ENCODE data around the gene ABCA2.
"Not testable (repeated sequence)": the region's sequence is repeated elsewhere in the genome, so short reads cannot be mapped to it uniquely, and the experiment has no call there.

The ABCA2 gene

GRCh38 chr9:137014166-137014565 lies 13.9 kb downstream of the ABCA2 start:
- no peak for DNase-seq (ENCODE audit: low read depth)

DNA sequence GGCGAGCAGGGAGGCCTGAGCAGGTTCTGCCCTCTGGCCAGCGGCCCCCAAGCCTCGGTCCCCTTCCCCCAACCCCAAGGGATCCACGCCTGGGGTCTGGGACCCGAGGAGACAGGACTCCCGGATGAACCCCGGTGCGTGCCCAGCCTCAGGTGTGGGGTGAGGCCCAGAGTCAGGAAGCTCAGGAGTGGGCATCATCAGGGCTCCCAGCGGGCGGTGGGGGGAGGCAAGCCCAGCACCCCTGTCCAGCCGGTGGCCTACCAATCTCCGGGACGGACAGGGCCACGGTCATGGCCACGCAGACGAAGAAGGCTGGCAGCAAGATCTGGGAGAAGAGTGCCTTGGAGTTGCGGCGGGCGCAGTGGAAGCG lies 14.5 kb downstream of the ABCA2 start:
- DNase-seq (ENCODE audit: low read depth): no peak

GRCh38 chr9:137012694-137013570 lies 15.1 kb downstream of the ABCA2 start:
- no peak for DNase-seq (ENCODE audit: low read depth)

- no peak for DNase-seq (ENCODE audit: low read depth)
Observed at GRCh38 chr9:137011907-137012675, 15.9 kb downstream of the ABCA2 start.

DNA sequence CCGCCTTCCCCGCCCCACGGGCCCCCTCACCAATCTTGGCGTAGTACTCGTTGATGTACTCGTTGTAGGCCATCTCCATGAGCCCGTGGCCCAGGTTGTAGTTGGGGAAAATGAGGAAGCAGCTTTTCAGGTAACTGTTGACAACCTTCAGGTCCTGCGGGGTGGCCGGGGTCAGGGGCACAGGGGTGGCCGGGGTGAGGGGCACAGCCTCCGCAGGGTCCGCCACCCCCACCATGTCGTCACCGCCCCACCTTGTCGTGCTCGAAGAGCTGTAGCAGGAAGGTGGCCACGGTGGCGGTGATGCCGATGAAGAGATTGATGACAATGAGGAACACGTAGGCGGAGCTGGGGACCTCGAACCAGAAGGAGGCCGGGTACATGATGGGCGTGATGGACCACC lies 16.9 kb downstream of the ABCA2 start:
- no peak for DNase-seq (ENCODE audit: low read depth)

- DNase-seq (ENCODE audit: low read depth): no peak
Observed at GRCh38 chr9:137009938-137010732, 17.9 kb downstream of the ABCA2 start.

DNA sequence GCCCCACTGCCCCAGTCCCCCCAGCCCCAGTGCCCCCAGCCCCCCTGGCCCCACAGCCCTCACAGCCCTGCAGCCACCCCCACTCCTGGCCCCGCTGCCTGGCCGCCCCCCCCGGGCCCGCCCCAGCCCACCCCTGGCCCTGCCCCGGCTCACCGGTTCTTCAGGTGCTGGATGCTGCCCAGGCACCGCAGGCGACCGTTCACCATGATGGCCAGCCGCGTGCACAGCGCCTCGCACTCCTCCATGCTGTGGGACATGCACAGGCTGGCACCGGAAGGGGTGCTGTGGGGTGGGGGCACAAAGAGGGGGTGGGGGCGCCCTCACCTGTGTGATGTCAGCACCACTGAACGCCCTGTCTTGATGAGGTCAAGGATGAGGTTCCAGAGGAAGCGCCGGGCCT lies 18.8 kb downstream of the ABCA2 start:
- no peak for DNase-seq (ENCODE audit: low read depth)

DNA sequence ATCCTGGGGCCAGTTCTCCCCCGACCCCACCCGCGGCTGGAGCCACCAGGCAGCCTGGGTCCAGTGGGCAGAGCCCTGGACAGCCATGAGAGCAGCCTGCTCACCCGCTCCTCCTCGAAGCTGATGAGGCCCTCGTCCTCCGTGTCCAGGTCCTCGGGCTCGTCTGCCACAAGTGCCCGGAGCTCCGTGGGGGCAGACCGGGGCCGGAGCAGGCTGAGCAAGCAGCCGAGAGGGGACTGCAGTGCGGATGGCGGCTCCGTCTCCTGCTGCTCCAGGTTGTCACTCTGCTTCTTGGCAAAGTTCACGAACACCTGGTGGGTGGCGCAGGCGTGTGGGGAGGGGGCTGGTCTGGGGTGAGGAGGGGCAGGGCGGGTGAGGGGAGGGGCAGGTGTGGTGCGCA lies 19.7 kb downstream of the ABCA2 start:
- no peak for DNase-seq (ENCODE audit: low read depth)

- no peak for DNase-seq (ENCODE audit: low read depth)
Observed at GRCh38 chr9:137007816-137008270, 20.2 kb downstream of the ABCA2 start.

DNA sequence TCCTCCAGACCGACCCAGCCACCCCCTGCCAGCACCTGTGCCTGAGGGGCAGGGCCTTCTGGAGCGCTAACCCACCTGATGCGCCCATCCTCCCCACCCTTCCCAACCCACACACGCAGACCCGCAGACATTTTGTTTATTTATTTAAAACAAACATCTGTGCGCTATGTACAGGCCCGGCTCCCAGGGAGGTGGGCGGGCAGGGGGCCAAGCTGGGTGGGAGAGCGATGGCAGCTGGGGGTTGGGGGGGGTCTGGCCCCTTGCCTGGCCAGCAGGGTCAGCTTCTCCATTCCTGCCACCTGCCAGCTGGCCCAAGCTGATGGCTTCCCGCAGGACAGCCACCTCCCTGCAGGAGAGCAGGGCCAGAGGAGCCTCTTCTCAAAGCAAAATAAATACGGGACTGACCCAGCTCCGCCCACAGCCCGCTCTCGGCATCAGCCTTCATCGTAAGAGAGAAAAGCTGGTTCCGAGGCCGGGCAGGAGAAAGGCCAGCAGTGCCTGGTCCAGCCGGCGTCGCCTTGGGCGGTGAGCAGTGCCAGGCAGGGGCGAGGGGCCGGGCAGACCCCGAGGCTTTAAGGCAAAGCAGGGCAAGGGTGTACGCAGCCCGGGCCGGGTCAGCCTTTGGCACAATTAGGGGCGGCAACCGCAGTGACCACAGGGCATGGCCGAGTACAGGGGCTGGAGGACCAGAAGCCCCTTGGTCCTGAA lies 20.8 kb downstream of the ABCA2 start:
- no peak for DNase-seq (ENCODE audit: low read depth)

GRCh38 chr9:137006116-137007003 lies 21.7 kb downstream of the ABCA2 start:
- DNase-seq (ENCODE audit: low read depth): no peak

GRCh38 chr9:137004285-137004684 lies 23.8 kb downstream of the ABCA2 start:
- DNase-seq (ENCODE audit: low read depth): not testable (repeated sequence)

- DNase-seq (ENCODE audit: low read depth): no peak
Observed at GRCh38 chr9:137002646-137003041, 25.4 kb downstream of the ABCA2 start.

- no peak for DNase-seq (ENCODE audit: low read depth)
Observed at GRCh38 chr9:137001857-137002645, 26.0 kb downstream of the ABCA2 start.

DNA sequence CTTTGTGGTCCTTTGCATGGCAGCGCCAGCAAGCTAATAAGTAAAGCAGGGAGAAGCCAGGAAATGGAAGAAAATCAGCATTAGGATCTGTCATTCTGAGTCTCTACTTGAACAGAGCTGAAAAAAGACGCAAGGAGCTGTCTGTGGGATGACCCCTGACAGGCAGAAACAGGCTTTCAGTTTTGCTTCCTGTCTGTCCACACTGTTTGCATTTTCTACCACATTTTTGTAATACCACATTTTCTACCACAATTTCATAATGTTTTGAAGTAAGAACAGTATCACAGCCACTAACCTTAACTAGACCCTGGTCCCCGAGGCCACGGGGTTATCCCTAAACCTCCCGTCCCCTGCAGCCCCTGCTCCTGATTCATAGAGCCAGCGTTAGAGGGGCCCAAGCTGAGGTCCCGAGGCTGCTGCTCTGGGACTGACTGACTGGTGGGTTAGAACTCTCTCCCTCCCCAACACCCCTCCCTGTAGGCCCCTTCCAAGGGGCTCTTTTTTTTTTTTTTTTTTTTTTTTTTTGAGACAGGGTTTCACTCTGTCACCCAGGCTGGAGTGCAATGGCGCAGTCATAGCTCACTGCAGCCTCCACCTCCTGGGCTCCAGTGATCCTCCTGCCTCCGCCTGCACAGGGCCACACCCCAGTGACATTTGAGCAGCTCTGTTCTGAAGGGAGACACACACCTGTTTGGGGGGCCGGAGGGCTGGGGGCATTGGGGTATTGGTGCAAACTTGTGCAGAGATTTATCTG lies 27.7 kb downstream of the ABCA2 start:
- no peak for DNase-seq (ENCODE audit: low read depth)

DNA sequence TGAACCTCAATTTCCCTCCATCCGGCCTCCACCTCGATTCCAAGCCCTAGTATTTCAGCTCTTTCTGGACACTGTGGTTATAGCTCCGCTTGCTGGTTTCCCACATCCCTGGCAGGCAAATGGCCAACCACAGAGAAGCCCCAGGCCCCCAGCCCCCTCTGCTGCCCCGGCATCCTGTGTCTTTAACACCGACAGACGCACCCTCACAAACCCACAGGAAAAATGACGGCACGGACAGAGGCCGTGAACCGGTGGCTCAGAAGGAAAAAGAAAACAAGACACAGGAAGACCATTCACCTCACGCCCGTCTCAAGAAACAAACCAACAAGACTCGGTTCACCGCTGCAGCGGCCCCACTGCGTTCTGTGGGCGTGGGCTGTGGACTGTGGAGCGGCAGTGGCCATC lies 30.2 kb downstream of the ABCA2 start:
- no peak for DNase-seq (ENCODE audit: low read depth)

DNA sequence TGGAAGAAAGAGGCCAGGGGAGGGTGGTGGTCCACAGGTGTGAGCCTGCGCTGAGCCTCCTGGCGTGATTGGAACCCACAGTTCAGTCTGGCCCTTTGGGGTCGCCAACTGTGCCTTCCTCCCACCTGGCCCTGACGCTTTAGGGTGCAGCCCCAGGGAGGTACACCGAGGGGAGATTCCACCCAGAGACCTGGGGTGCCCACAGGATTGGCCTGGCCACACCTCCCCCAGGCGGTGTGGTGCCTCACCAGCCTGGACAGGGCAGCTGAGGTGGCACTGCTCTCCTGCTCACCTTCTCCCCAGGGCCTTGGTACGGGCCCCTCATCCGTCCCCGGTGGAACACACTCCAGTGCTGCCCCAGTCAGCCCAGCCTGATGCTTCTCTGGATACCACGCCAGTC lies 30.7 kb downstream of the ABCA2 start:
- DNase-seq (ENCODE audit: low read depth): no peak

DNA sequence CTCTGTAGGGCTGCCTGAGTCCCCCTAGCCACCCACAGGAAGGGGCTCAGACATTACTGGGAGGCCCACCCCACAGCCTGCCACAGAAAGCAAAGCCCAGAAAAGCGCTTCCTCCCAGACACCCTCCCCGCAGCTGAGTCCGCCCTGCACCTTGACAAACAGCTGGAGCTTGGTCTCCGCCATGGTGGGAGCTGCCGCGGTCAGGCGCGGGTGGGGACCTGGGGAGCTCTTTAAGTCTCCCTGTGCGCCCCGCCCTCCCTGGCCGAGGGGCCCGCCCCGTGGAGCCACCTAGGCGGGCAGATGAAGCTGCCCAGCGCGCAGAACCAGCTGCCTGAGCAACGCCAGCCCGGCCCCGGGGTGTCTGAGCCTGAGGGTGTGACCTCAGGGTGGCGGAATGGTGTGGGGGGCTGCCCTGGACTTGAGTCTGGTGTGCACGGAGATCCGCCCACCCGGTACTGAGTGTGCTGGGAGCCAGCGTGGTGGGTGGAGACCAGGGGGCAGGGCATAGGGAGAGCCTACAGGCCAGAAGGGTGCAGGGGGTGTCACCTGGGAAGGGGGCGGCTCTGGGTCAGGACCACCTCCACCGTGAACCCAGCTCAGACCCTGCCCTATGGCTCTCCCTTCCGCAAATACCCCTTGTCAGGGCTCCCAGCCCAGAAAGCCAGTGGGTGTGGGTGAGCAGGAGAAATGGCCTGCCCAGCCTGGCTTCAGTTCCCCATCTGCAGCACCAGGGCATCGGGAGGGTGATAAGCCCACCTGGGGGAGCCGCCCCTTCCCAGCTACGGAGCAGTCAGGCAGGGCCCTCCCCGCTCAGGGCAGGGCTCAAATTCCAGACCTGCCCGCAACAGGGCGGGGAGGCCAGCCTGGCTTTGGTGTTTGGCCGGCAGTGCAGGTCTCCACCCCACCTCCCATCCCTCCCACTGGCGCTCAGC lies 31.4 kb downstream of the ABCA2 start, which contains the start of gene CLIC3:
TSS of gene CLIC3 (minus strand) at position 208 of the 932 bp plus-strand sequence. CDS start at position 183, 25 bp downstream.
- no peak for DNase-seq (ENCODE audit: low read depth)

All from stimulated activated CD4-positive, alpha-beta T cell treated with anti-CD3 and anti-CD28 coated beads, Interleukin-2, amount 100 ng/mL, for 4 hours (primary cell).